ENCODE results near the gene LRRC56. TPM values are rescaled to one million over a fixed set of nuclear protein-coding genes. Genes with fewer than 3 reads are reported as not detected.

Gene LRRC56
- total and polyA plus RNA-seq, 2 donors: 0.47 to 2.4 TPM

- Histone ChIP-seq H3K36me3 (ENCODE audit: control insufficient read depth in 2 of 2, insufficient read depth in 2 of 2, low read length in 1 of 2) (peaks cover 3 to 16% of the 10 kb centered on the region in 2 donors), H3K4me1 (ENCODE audit: control insufficient read depth in 2 of 2, insufficient read depth in 2 of 2, low read length in 2 of 2) (peaks cover 15 to 29% of the 10 kb centered on the region in 2 donors), H3K4me3 (ENCODE audit: low read length in 2 of 2) (peak overlapping the region; percentile 59 to 97), H3K27ac (ENCODE audit: low read depth in 1 of 2, low read length in 1 of 2) (no peak overlapping the region), H3K27me3 (ENCODE audit: control insufficient read depth in 2 of 2, insufficient read depth in 1 of 2, low read length in 1 of 2) (peaks cover 41 to 50% of the 10 kb centered on the region in 2 donors), H3K9me3 (ENCODE audit: control insufficient read depth in 2 of 2, insufficient read depth in 1 of 2, low read length in 1 of 2) (peaks cover 0 to 1% of the 10 kb centered on the region in 2 donors)
- no peak for DNase-seq (ENCODE audit: low read depth in 6 of 9, low spot score in 9 of 9)
- WGBS: 87% methylated on average over 18 of the region's 18 CpGs
Observed at GRCh38 chr11:559712-560304, 22.5 kb downstream of the LRRC56 start.

- H3K9me3 ChIP-seq (ENCODE audit: control insufficient read depth in 2 of 2, insufficient read depth in 1 of 2, low read length in 1 of 2): peaks cover 0 to 1% of the 10 kb centered on the region in 2 donors
- DNase-seq (ENCODE audit: low read depth in 6 of 9, low spot score in 9 of 9): peak; percentile 67 to 95 (median 88)
- H3K27ac ChIP-seq (ENCODE audit: low read depth in 1 of 2, low read length in 1 of 2): peak within 1 kb of the TSS; percentile 76
- 3% methylated on average over 95 of the region's 95 CpGs for WGBS
- peaks cover 3 to 16% of the 10 kb centered on the region in 2 donors for H3K36me3 ChIP-seq (ENCODE audit: control insufficient read depth in 2 of 2, insufficient read depth in 2 of 2, low read length in 1 of 2)
- peak within 1 kb of the TSS; percentile 59 to 97 for H3K4me3 ChIP-seq (ENCODE audit: low read length in 2 of 2)
- peaks cover 36 to 44% of the 10 kb centered on the region in 2 donors for H3K27me3 ChIP-seq (ENCODE audit: control insufficient read depth in 2 of 2, insufficient read depth in 1 of 2, low read length in 1 of 2)
- H3K4me1 ChIP-seq (ENCODE audit: control insufficient read depth in 2 of 2, insufficient read depth in 2 of 2, low read length in 2 of 2): peaks cover 11 to 27% of the 10 kb centered on the region in 2 donors
Observed at GRCh38 chr11:560305-561147, 23.2 kb downstream of the LRRC56 start, which contains the start of the genes LMNTD2 and RASSF7. Gene LMNTD2, minus strand, starts transcription at chr11:560738. Its CDS starts 22 bp downstream, at chr11:560716. Gene RASSF7, plus strand, starts transcription at chr11:560970. Its CDS starts 799 bp downstream, at chr11:561769.

- Histone ChIP-seq H3K27ac (ENCODE audit: low read depth in 1 of 2, low read length in 1 of 2) (peak overlapping the region in 1 of 2 donors; percentile 53), H3K27me3 (ENCODE audit: control insufficient read depth in 2 of 2, insufficient read depth in 1 of 2, low read length in 1 of 2) (peaks cover 27 to 36% of the 10 kb centered on the region in 2 donors), H3K36me3 (ENCODE audit: control insufficient read depth in 2 of 2, insufficient read depth in 2 of 2, low read length in 1 of 2) (peaks cover 3 to 16% of the 10 kb centered on the region in 2 donors), H3K4me1 (ENCODE audit: control insufficient read depth in 2 of 2, insufficient read depth in 2 of 2, low read length in 2 of 2) (peaks cover 9 to 24% of the 10 kb centered on the region in 2 donors), H3K9me3 (ENCODE audit: control insufficient read depth in 2 of 2, insufficient read depth in 1 of 2, low read length in 1 of 2) (peaks cover 0 to 1% of the 10 kb centered on the region in 2 donors), H3K4me3 (ENCODE audit: low read length in 2 of 2) (peak overlapping the region; percentile 35 to 97)
- 9% methylated on average over 67 of the region's 67 CpGs for WGBS
- DNase-seq (ENCODE audit: low read depth in 6 of 9, low spot score in 9 of 9): no peak
Observed at GRCh38 chr11:561148-562003, 24.0 kb downstream of the LRRC56 start.

- H3K27ac ChIP-seq (ENCODE audit: low read depth in 1 of 2, low read length in 1 of 2): no peak overlapping the region
- DNase-seq (ENCODE audit: low read depth in 6 of 9, low spot score in 9 of 9): no peak
- H3K9me3 ChIP-seq (ENCODE audit: control insufficient read depth in 2 of 2, insufficient read depth in 1 of 2, low read length in 1 of 2): peaks cover 0 to 1% of the 10 kb centered on the region in 2 donors
- H3K36me3 ChIP-seq (ENCODE audit: control insufficient read depth in 2 of 2, insufficient read depth in 2 of 2, low read length in 1 of 2): peaks cover 3 to 16% of the 10 kb centered on the region in 2 donors
- peaks cover 9 to 23% of the 10 kb centered on the region in 2 donors for H3K4me1 ChIP-seq (ENCODE audit: control insufficient read depth in 2 of 2, insufficient read depth in 2 of 2, low read length in 2 of 2)
- peaks cover 20 to 28% of the 10 kb centered on the region in 2 donors for H3K27me3 ChIP-seq (ENCODE audit: control insufficient read depth in 2 of 2, insufficient read depth in 1 of 2, low read length in 1 of 2)
- no peak overlapping the region for H3K4me3 ChIP-seq (ENCODE audit: low read length in 2 of 2)
- 97% methylated on average over 29 of the region's 29 CpGs for WGBS
Observed at GRCh38 chr11:562046-562645, 24.8 kb downstream of the LRRC56 start.

GRCh38 chr11:563066-563811, 25.9 kb downstream of the LRRC56 start:
- WGBS: 96% methylated on average over 18 of the region's 18 CpGs
- peaks cover 17 to 32% of the 10 kb centered on the region in 2 donors for H3K4me1 ChIP-seq (ENCODE audit: control insufficient read depth in 2 of 2, insufficient read depth in 2 of 2, low read length in 2 of 2)
- no peak overlapping the region for H3K27ac ChIP-seq (ENCODE audit: low read depth in 1 of 2, low read length in 1 of 2)
- H3K27me3 ChIP-seq (ENCODE audit: control insufficient read depth in 2 of 2, insufficient read depth in 1 of 2, low read length in 1 of 2): peaks cover 9 to 22% of the 10 kb centered on the region in 2 donors
- H3K4me3 ChIP-seq (ENCODE audit: low read length in 2 of 2): no peak overlapping the region
- peaks cover 3 to 16% of the 10 kb centered on the region in 2 donors for H3K36me3 ChIP-seq (ENCODE audit: control insufficient read depth in 2 of 2, insufficient read depth in 2 of 2, low read length in 1 of 2)
- H3K9me3 ChIP-seq (ENCODE audit: control insufficient read depth in 2 of 2, insufficient read depth in 1 of 2, low read length in 1 of 2): no peaks in the 10 kb centered on the region
- DNase-seq (ENCODE audit: low read depth in 6 of 9, low spot score in 9 of 9): no peak

GRCh38 chr11:563812-564578, 26.7 kb downstream of the LRRC56 start:
- H3K27ac ChIP-seq (ENCODE audit: low read depth in 1 of 2, low read length in 1 of 2): no peak overlapping the region
- no peak for DNase-seq (ENCODE audit: low read depth in 6 of 9, low spot score in 9 of 9)
- peaks cover 3 to 16% of the 10 kb centered on the region in 2 donors for H3K36me3 ChIP-seq (ENCODE audit: control insufficient read depth in 2 of 2, insufficient read depth in 2 of 2, low read length in 1 of 2)
- no peaks in the 10 kb centered on the region for H3K9me3 ChIP-seq (ENCODE audit: control insufficient read depth in 2 of 2, insufficient read depth in 1 of 2, low read length in 1 of 2)
- peaks cover 17 to 33% of the 10 kb centered on the region in 2 donors for H3K4me1 ChIP-seq (ENCODE audit: control insufficient read depth in 2 of 2, insufficient read depth in 2 of 2, low read length in 2 of 2)
- peaks cover 1 to 16% of the 10 kb centered on the region in 2 donors for H3K27me3 ChIP-seq (ENCODE audit: control insufficient read depth in 2 of 2, insufficient read depth in 1 of 2, low read length in 1 of 2)
- no peak overlapping the region for H3K4me3 ChIP-seq (ENCODE audit: low read length in 2 of 2)
- WGBS: 95% methylated on average over 12 of the region's 12 CpGs

GRCh38 chr11:565921-566509, 28.7 kb downstream of the LRRC56 start:
- H3K27ac ChIP-seq (ENCODE audit: low read depth in 1 of 2, low read length in 1 of 2): no peak overlapping the region
- H3K9me3 ChIP-seq (ENCODE audit: control insufficient read depth in 2 of 2, insufficient read depth in 1 of 2, low read length in 1 of 2): no peaks in the 10 kb centered on the region
- peaks cover 0 to 12% of the 10 kb centered on the region in 2 donors for H3K27me3 ChIP-seq (ENCODE audit: control insufficient read depth in 2 of 2, insufficient read depth in 1 of 2, low read length in 1 of 2)
- no peak overlapping the region for H3K4me3 ChIP-seq (ENCODE audit: low read length in 2 of 2)
- 94% methylated on average over 12 of the region's 12 CpGs for WGBS
- DNase-seq (ENCODE audit: low read depth in 6 of 9, low spot score in 9 of 9): no peak
- H3K4me1 ChIP-seq (ENCODE audit: control insufficient read depth in 2 of 2, insufficient read depth in 2 of 2, low read length in 2 of 2): peaks cover 21 to 39% of the 10 kb centered on the region in 2 donors
- H3K36me3 ChIP-seq (ENCODE audit: control insufficient read depth in 2 of 2, insufficient read depth in 2 of 2, low read length in 1 of 2): peaks cover 3 to 16% of the 10 kb centered on the region in 2 donors

Measured in thymus (tissue), 11 donors.